ENCODE measurements around the gene METTL15. TPM values are rescaled to one million over a fixed set of nuclear protein-coding genes. Genes with fewer than 3 reads are reported as not detected.

METTL15 gene, protein sequence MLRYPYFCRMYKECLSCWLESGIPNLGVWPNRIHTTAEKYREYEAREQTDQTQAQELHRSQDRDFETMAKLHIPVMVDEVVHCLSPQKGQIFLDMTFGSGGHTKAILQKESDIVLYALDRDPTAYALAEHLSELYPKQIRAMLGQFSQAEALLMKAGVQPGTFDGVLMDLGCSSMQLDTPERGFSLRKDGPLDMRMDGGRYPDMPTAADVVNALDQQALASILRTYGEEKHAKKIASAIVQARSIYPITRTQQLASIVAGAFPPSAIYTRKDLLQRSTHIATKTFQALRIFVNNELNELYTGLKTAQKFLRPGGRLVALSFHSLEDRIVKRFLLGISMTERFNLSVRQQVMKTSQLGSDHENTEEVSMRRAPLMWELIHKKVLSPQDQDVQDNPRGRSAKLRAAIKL
- total RNA-seq, result 10 to 100 TPM in 1 of 6 experiments, 1 to 10 TPM in 5; 6.5 to 12.0 (median 7.9) TPM
- long read RNA-seq, full-length matches to known transcripts, result 1 of 3 reads
- long read RNA-seq, partial matches to known transcripts, result 2 of 3 reads
- long read RNA-seq, other reads (novel, unspliced or antisense), result 0 of 3 reads

DNA sequence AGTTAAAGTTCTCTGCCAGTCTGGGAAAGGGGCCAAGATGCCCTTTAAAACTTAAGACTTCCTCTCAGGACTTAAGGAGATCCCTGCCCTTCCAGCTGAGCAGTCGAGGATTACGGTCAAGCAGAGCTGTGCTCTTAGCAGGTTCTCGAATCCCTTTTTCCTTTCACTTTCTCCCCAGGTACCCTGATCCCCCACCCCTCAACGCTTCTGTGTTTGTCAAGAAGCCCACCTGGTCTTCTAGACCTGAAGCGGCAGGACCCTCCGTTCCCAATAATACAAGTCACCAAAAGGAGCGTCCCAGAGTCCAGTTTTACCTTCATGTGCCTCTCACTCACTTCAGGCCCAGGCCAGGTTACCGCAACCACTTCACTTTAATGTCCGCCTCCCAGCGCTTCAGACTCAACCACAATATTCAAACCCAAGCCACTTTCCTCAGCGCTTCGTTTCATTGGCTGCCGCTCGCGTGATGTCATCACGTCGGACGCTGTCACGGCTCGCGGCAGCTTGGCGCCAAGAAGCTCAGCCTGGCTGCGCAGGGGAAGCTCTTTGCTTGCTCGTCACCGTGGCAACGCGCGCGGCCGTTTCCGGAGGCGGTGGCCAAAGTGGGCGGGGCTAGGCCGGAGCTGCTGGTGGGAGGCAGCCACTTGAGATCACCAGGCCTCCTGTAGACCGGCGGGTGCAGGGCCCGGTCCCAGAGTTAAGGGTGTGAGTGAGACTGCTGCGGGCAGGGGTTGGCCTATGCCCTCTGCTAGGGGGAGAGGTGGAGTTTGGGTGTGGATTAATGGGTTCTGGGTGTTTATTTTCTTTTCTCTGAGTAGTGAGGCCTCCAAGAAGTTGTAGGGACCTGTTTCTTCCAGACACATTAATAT is at the start of gene METTL15, which contains the start of gene KIF18A:
Gene METTL15 (plus strand): TSS at position 639 of the 869 bp plus-strand sequence. CDS start 4,947 bp downstream, outside the sequence.
Gene KIF18A (minus strand): TSS at position 407 of the 869 bp plus-strand sequence. CDS start 10,209 bp downstream, outside the sequence.
- Histone ChIP-seq H3K4me1 (peaks cover 0 to 19% (median 0%) of the 10 kb centered on the region in 4 donors), H3K4me3 (peak within 1 kb of the TSS; percentile 36 to 58 (median 54)), H3K27ac (peak within 1 kb of the TSS; percentile 6 to 73 (median 65)), H3K9me3 (no peaks in the 10 kb centered on the region), H3K27me3 (no peaks in the 10 kb centered on the region), H3K36me3 (no peaks in the 10 kb centered on the region)
- TF ChIP-seq POLR2A (IDR thresholded peaks at IDR 0.05), result peak; percentile 78
- no peak for TF ChIP-seq CTCF (IDR thresholded peaks at IDR 0.05)
- 0% methylated on average over 25 of the region's 38 CpGs for WGBS (ENCODE audit: insufficient coverage, low coverage, low lambda C conversion rate, missing lambda C conversion rate)
- intact Hi-C loops (cut with DNase I), result no loop called here
- DNase-seq, result peak; percentile 100
- peak; percentile 98 to 99 (median 98) for ATAC-seq

DNA sequence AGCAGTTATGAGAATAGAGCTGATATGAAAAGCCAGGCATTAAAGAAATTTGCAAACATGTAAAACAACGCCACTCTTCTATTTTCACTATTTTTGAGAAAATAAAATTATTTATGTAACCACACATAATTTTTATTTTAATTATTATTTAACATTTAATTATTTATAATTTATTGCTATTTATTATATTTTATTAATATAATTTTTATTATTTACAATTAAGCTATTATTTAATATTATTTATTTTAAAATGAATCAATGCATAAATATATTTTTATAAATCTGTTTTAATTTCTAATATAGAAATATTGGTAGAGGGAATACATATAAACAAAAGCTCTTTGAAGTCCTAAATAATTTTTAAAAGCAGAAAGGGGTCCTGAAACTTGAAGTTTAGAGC is 36.9 kb upstream of the METTL15 start:
- Histone ChIP-seq H3K36me3 (no peaks in the 10 kb centered on the region), H3K27me3 (no peaks in the 10 kb centered on the region), H3K9me3 (no peaks in the 10 kb centered on the region), H3K27ac (no peak overlapping the region), H3K4me3 (no peak overlapping the region), H3K4me1 (no peaks in the 10 kb centered on the region)
- intact Hi-C loops (cut with DNase I), result no loop called here
- no peak for DNase-seq
- WGBS (ENCODE audit: insufficient coverage, low coverage, low lambda C conversion rate, missing lambda C conversion rate), result 77% methylated on average over 1 of the region's 1 CpG
- ATAC-seq, result no peak
- no peak for TF ChIP-seq CTCF (IDR thresholded peaks at IDR 0.05)
- TF ChIP-seq POLR2A (IDR thresholded peaks at IDR 0.05), result no peak

DNA sequence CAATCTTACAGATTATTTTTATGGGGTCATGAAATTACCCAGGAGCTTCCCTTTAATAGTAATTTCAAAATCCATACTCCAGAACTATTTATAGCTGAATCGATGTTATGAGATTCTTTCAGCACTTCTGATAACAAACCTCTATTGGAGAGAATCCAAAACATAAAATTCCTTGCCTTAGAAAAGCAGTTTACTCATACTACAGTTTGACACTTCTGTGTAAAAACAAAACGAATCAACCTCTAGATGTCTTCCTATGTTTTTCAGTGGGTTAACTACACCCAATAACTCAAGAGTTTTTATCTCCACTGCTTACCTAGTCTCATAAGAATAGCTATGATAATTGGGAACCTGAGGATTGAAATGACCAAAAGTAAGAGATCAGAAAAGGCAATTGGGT is 35.9 kb upstream of the METTL15 start:
- WGBS (ENCODE audit: insufficient coverage, low coverage, low lambda C conversion rate, missing lambda C conversion rate), result 47% methylated on average over 2 of the region's 2 CpGs
- no peak overlapping the region for H3K4me3 ChIP-seq
- H3K27ac ChIP-seq, result no peak overlapping the region
- H3K9me3 ChIP-seq, result no peaks in the 10 kb centered on the region
- ATAC-seq (no peak), DNase-seq (no peak)
- intact Hi-C loops (cut with DNase I), result no loop called here
- no peaks in the 10 kb centered on the region for H3K4me1 ChIP-seq
- H3K27me3 ChIP-seq, result no peaks in the 10 kb centered on the region
- no peak for TF ChIP-seq CTCF (IDR thresholded peaks at IDR 0.05)
- no peaks in the 10 kb centered on the region for H3K36me3 ChIP-seq

GRCh38 chr11:28077521-28077920 is 30.7 kb upstream of the METTL15 start:
- H3K36me3 ChIP-seq, result no peaks in the 10 kb centered on the region
- intact Hi-C loops (cut with DNase I), result no loop called here
- no peaks in the 10 kb centered on the region for H3K4me1 ChIP-seq
- ATAC-seq (no peak), DNase-seq (no peak)
- H3K27ac ChIP-seq, result no peak overlapping the region
- 80% methylated on average over 3 of the region's 3 CpGs for WGBS (ENCODE audit: insufficient coverage, low coverage, low lambda C conversion rate, missing lambda C conversion rate)
- TF ChIP-seq CTCF (IDR thresholded peaks at IDR 0.05), result no peak
- no peak for TF ChIP-seq POLR2A (IDR thresholded peaks at IDR 0.05)
- H3K4me3 ChIP-seq, result no peak overlapping the region
- no peaks in the 10 kb centered on the region for H3K9me3 ChIP-seq
- H3K27me3 ChIP-seq, result no peaks in the 10 kb centered on the region
